VCaP (cell line): ENCODE results near the gene RGS17.
"Not testable (repeated sequence)": the region's sequence is repeated elsewhere in the genome, so short reads cannot be mapped to it uniquely, and the experiment has no call there.

Experiments
- H3K27ac ChIP-seq: fragments of 450-650 bp; 2 replicates; pipeline ENCODE4 v1.5.1; 2017
- TF ChIP-seq, protein P1 (sequence below): fragments of 450-650 bp; conservative IDR thresholded peaks from 2 replicates; pipeline ENCODE4 v1.5.1; 2017; ENCODE audit warnings: mild to moderate bottlenecking, moderate library complexity

RGS17 gene

DNA sequence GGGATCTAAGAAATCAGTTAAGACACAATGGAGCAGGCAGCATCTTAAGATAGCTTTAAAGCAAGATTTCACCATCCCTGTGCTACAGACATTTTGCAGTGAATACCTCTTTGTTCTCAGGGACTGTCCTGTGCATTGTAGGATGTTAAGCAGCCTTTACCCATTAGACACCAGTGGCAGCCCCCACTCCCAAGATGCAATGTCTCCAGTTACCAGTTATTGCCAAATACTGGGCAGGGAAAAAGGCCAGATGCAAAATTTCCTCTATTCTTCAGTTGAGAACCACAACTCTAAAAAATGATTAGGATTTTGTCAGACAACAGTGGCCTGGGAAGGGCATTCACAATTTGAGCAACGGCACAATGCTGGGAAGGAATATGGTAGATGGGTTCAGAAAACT, 154.3 kb downstream of the RGS17 start:
- H3K27ac ChIP-seq, result no peak overlapping the region
- TF ChIP-seq, protein P1, sequence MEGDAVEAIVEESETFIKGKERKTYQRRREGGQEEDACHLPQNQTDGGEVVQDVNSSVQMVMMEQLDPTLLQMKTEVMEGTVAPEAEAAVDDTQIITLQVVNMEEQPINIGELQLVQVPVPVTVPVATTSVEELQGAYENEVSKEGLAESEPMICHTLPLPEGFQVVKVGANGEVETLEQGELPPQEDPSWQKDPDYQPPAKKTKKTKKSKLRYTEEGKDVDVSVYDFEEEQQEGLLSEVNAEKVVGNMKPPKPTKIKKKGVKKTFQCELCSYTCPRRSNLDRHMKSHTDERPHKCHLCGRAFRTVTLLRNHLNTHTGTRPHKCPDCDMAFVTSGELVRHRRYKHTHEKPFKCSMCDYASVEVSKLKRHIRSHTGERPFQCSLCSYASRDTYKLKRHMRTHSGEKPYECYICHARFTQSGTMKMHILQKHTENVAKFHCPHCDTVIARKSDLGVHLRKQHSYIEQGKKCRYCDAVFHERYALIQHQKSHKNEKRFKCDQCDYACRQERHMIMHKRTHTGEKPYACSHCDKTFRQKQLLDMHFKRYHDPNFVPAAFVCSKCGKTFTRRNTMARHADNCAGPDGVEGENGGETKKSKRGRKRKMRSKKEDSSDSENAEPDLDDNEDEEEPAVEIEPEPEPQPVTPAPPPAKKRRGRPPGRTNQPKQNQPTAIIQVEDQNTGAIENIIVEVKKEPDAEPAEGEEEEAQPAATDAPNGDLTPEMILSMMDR, result no peak

DNA sequence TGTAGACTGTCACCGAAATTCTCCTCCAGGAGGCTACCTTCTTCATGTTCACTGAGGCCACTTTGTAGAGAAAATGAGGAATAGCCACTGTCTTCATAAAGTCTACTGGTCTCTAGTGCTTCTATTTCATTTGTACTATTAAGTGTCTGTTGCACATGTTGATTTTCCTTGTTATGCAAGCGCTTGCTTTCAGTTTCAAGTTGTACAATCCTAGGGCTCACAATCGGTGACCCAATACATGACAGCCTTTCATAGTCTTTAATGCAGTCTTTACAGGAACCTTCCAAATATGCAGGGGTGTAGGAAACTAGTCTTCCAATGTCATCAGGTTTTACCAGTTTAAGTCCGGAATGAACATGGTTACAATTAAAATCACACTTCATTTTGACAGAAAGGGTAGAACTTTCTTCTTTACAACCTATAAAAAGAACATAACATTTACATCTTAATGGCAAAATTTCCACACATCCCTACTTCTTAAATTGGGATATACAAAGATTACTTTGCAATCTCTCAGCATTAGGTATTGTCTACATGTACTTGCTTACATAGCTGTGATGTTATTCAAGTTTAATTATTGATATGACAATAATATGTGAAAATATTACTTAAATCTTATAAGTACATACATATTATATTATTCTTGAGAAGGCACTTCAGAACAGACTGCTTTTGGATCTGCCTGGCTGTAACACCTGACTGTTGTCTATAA, 155.7 kb downstream of the RGS17 start:
- TF ChIP-seq, protein P1, result no peak
- H3K27ac ChIP-seq, result no peak overlapping the region

DNA sequence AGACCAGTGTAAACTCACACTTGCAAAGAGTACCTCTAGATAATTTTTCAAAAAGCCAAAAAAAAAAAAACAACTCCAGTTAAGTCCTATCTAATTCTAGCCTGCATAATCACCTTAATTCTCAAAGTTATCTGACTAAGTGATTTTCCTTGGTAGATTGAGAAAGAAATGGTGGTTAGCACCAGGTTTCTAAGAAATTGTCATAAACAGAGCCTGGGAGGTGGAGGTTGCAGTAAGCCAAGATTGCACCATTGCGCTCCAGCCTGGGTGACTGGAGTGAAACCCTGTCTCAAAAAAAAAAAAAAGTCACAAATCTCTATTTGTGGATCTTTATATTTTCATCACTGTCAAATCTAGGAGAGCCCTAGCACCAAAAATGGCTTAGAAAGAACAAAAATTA, 157.2 kb downstream of the RGS17 start:
- H3K27ac ChIP-seq, result no peak overlapping the region
- TF ChIP-seq, protein P1, result no peak

DNA sequence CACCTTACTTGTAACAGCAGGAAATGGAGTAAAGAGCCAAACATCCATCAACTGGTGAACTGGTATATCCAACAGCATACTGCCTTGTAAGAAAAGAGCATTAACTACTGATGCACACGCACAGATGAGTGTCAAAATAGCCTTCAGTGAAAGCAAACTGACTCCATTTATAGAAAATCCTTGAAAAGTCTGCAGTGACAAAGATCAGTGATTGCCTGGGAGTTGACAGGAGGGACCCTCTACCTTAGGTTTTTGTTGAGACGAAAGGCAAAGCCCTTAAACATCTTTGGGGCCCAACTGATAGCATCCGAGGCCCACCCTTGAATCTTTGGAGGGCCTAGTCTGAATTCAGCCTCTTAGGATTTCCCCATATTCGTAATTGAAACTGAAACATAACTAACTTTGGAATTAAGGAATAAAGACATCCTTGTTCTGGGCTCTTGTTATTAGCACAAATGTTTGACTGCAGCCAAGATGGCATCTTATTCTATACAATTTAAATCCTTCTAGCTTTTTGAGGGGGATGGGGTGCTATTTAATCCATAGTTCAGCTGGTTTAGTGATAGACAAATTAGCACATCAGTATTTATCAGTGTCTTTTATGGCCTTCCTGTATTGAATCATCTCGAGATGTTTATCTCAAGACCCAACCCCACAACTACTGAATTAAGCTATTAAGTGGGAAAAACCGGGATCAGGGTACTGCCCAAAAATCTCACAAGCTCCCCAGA, 161.2 kb downstream of the RGS17 start:
- no peak overlapping the region for H3K27ac ChIP-seq
- TF ChIP-seq, protein P1, result no peak

DNA sequence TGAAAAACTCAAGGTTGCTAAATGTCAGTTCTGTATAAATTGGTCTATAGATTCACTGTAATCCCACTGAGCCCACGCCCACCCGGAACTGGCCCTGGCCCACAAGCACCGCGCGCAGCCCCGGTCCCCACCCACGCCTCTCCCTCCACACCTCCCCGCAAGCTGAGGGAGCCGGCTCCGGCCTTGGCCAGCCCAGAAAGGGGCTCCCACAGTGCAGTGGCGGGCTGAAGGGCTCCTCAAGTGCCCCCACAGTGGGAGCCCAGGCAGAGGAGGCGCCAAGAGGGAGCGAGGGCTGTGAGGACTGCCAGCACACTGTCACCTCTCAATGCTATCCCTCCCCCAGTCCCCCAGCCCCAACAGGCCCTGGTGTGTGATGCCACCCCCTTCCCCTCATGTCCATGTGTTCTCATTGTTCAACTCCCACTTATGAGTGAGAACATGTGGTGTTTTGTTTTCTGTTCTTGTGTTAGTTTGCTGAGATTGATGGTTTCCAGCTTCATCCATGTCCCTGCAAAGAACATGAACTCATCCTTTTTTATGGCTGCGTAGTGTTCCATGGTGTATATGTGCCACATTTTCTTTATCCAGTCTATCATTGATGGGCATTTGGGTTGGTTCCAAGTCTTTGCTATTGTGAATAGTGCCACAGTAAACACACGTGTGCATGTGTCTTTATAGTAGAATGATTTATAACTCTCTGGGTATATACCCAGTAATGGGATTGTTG, 164.8 kb downstream of the RGS17 start:
- not testable (repeated sequence) for H3K27ac ChIP-seq

DNA sequence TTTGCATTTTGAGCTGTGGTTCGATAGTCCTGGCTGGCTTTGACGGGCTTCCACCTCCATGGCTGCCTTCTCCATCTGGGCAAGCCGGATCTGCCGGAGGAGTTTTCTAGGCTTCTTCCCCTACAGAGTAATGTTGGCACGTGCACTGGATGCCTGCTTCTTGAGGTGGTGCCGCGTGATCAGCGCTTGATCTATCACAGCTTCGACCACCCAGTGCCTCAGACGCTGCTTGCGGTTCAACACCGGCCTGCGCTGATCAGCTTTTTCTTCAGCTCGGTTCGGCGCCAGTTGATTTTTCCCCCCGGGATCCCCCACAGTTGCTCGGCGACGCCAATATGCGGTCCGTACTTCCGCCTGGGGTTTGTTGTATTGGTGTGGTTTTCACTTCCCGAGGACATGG, 171.7 kb downstream of the RGS17 start:
- TF ChIP-seq, protein P1, result no peak
- no peak overlapping the region for H3K27ac ChIP-seq

DNA sequence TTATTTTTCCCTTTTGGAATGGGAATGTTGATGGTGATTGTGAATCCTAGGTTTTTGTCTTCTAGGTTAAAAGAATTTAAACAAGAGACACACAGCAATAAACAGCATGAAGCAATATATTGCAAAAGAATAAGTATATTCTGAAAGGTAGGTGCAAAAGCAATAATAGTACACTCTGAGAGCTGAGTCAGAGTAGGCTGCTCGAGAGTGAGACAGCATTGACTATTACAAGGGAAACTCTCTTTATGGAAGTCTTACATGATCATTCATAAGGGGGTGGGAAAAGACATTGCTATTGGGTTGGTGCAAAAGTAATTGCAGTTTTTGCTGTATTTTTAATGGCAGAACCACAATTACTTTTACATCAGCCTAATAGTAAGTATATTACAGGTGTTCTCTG, 173.3 kb downstream of the RGS17 start:
- no peak overlapping the region for H3K27ac ChIP-seq
- TF ChIP-seq, protein P1, result no peak
